Activated CD4-positive, alpha-beta T cell treated with anti-CD3 and anti-CD28 coated beads for 48 hours (primary cell): ENCODE data around the gene SPRY2.
A peak's percentile ranks its signal among the peaks of the same experiment; 100 is the strongest.
"Not testable (repeated sequence)": the region's sequence is repeated elsewhere in the genome, so short reads cannot be mapped to it uniquely, and the experiment has no call there.

Experiments
- DNase-seq: peaks from one replicate; pipeline ENCODE4 v3.0.0-alpha.2; 2020

The SPRY2 gene

DNA sequence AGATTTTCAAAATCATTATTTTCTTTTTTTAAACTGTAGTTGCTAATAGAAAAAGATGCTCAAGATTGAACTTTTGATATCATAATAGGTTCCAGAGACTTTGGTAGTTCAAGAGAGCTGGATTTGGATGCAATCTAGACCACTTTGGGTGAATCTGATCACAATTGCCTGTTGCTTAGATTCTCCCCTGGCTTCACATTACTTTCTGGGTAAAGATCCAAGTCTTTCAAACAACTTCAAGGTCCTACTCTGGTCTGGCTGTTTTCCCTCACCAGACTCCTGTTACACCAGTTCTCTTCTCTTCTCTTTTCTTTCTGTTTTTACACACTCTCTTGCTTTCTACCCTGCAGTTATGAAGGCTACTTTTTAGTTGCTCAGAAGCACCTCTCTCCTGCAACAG, 7.4 kb upstream of the SPRY2 start:
- no peak for DNase-seq

DNA sequence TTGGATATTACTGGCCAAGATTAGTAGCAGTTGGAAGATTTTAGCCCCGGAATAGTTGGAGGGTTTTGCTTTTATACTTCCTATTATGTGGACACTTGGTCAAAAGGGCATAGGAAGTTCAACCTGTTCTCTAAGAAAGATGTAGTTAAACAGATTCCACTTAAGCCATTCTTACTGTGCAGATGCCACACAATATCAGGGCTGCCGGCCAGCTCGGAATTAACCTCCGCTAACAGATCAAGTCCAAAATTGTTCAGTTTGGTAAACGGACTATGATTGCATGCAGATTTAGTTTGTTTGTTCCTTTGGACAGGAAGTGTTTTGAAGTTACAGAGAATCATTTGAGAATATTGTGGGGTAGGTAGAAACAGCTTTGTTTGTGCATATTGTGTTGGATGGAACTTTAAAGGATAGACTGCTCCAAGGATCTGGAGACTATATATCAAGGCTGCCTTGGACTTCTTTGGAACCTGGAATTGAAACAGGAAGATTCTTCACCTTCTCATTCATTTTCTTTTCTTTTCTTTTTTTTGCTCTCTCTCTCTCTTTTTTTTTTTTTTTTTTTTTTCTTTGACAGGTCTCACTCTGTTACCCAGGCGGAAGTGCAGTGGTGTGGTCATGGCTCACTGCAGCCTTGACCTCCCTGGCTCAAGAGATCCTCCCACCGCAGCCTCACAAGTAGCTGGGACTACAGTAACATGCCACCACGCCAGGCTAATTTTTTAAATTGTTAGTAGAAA, 5.0 kb upstream of the SPRY2 start:
- DNase-seq, result no peak

DNA sequence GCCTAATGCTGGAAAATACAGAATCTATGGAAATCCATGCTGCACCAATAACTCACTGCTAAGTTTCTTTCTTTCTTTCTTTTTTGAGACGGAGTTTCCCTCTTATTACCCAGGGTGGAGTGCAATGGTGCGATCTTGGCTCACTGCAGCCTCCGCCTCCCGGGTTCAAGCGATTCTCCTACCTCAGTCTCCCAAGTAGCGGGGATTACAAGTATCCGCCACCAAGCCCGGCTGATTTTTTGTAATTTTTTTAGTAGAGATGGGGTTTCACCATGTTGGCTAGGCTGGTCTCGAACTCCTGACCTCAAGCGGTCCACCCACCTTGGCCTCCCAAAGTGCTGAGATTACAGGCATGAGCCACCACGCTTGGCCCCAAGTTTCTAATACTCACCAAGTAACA, 3.1 kb upstream of the SPRY2 start:
- DNase-seq, result not testable (repeated sequence)

DNA sequence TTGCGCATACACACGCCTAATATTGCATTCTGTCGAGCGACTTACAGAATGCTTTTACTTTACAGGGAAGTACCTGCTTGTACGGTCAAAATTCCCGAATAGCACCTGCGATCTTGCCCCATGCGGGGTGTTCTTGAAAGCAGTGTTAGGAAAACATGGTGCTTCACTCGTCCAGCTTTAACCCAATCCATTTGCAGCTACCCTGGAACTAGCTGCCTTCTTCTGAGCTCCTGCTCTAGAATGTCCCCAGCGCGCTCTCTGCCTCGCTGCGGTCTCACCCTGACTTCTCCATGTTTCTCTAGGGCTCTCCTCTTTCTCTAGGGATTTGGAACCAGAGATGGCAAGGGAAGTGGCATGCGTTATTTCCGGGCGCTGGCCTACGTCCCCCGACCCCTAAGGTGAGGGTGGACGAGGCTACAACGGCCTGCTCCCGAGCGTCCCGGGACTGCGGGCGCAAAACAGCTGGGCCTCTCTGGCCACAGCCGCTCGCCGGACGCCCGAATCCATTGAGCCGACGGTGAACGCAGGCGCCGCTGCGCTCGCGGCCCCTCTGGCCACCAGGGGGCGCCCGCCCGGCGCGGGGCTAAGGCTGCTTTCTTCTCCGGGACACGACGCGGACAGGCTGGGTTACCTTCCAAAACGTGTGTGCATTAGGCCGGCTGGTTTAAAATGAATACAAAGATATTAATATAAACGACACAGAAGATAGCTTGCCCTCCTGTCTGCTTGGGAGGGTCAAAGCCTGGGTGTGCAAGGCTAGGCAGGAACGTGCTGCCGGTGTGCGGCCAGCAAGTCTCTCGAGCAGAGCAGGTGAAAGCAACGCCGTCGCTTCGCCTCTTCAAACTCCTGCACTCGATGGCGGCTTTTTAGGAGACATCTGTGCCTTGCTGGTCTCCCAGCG, 1.8 kb upstream of the SPRY2 start:
- peak; percentile 77 for DNase-seq

DNA sequence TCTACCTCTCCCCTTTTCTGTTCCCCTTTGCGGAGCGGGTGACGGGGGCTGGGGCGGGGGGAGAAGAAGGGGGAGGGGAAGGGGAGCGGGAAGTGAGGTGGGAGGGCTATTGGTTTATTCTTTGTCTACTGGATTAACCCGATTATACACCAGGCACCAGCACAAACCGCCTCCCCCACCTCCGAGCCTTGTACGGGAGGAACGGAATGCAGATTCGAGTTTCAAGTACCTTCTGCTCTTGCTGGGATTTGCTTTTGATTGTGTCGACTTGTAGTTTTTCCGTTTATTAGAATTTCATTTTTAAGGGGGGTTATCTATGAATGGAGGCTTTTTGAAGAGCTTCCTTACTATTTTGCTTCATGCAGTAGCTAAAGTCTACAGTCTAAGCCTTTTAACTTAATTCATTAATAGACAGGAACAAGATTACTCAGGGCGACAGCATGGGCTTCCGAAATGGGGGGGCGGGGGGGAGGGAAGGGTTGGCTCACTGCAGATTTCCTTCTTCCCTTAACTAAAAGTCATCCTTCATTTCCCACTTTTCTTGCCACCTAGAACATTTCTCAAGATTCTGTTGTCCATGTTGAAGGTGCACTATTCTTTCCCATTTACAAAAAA, 937 bp upstream of the SPRY2 start:
- DNase-seq, result no peak

DNA sequence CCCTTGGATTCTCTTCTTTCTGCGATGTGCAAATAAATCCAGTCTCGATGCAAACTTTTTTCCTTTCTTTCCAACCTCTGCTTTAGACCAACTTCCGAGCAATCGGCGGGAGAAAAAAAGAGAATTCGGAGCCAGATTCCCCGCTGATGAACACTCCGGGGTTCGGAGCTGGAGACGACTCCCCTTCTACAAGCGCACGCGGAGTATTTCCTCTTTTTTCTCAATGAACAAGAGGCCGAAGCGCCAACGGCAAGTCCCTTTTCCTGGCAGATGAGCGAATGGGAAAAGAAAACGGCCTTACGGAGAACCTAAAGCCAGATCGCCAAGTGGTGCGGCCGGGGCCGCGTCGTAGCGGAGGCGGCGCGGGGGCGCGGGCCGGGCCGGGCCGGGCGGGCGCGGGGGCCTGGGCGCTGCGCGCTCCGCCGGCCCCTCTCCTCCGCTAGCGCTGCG, 250 bp downstream of the SPRY2 start:
- peak; percentile 9 for DNase-seq

DNA sequence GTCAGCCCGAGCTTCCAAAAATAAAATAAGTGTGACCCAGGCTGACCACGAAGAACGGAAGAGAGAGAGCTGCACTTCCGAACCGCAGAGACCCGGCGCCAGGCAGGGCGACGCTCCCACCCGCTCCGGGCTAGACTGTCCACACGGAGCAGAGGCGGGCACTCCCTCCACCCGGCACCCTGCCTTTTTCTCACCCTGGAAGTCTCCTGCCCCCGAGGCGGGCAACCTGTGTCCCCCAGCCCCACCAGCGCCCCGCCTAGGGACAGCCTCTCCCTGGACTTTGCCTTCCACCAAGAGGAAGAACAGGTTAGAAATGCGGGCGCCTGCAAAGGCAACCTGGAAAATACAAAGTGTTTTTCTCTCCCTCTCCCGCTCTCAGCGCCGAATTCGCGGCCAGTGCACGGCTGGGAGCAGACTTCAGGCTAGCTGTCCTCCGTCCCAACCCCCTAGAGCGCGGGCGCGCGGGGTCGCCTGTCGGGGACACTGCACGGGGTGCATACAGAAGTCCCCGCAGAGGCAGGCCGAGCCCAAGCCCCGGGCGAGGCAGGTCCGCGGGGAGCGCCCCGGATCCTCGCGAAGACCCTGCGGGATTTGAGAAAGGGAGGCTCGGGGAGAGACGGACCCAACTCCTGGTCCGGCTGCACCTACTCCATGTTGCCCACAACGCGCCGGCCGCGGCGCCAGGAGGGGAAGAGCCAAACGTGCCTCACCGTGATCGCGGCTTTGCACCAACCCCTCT, 845 bp downstream of the SPRY2 start:
- peak; percentile 8 for DNase-seq

DNA sequence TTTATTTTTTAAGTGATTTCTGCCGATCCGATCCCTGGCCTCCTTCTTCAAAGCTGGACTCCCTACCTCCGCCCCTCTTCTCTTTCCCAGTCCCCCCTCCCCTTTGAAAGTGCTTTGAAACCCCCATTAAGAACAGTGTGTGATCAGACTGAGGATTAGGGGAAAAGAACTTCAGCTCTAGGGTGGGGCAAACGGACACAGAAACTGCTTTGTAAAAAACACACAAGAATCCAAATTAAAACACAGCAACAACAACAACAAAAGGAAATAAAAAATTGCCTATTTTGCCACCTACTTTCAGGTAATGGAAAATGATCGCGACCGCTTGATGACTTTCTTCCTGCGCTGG, 1.4 kb downstream of the SPRY2 start:
- no peak for DNase-seq

DNA sequence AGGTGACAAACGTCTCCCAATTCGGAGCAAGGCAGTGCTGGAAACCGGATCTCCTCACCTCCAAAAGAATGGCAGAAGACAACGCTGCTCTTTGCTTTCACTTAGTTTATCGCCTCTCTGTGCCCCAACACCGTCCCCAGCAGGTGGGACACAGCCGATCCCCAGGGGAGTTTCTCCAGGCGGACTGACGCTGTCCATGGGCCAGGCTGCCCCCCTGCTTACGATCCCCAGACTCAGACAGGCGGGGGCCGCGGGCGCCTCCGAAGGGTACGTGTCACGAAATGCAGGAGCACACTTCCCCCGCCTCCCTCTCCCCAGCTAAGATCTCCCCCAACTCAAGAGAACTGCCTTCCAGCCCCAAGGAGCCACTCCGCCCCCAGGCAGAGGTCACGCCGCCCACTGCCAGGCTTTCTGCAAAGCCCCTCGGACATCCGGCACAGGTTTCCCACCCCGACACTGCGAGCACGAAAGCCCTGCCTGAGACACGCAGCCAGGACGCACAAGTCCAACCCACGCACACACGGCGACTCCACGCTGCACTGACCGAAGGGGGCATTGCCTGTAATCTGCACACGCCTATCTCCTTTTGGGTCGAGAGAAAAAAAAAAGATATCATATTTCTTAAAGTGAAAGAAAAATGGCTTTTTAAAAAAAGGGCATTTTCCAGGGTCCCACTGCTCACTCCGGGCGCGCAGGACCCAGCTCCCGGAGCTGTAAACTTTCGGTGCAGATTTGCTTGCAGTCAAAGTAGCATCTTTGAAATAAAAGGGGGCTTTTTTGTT, 2.0 kb downstream of the SPRY2 start:
- DNase-seq, result peak; percentile 20

DNA sequence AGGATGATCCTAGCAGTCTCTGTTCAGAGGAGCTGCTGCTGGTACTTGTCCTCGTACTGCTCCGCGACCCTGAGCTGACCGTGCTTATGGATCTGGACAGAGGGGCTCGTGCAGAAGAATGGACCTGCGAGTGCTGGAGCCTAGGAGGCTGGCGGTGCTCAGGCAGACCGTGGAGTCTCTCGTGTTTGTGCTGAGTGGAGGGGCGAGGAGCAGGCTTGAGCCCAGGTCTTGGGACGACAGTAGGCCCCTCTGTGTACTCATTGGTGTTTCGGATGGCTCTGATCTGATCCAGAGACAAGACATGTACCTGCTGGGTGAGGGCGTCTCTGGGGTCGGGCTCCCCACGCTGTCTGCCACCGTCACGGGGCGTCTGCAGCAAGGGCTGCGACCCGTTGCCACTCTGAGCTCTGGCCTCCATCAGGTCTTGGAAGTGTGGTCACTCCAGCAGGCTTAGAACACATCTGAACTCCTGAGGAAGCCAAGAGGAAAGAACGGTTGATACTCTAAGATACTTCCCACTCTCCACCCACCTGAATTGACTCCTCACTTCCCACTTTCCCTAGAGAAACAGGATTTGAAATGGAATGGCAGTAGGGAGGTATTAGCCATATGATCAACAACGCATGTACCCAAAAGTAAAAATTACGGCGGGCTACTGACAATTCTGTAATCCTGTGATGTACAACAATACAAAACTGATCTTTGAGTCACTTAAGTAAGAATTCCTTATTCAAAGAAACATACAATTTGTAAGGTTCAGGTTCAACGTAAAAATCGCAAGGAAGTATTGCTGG, 3.4 kb downstream of the SPRY2 start:
- DNase-seq, result no peak

DNA sequence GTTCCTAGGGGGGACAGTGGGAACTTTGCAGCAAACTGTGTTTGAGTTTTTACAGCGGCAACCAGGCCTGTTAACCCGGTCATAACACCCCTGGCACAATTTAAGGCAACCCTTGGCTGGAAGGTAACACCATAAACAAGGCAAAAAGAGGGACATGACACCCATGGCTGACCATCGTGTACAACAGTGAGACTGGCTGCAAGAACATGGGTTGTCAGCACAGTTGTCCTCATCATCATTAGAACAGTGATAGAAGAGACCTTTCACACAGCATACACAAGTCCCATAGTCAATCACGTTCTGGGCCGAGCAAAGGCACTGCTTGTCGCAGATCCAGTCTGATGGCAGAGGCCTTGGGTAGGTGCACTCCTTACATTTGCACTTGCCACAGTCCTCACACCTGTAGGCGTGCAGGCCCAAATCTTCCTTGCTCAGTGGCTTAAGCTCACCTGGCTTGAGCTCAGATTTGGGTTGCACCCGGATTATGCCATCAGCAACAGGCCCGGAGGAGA, 4.1 kb downstream of the SPRY2 start:
- DNase-seq, result no peak

DNA sequence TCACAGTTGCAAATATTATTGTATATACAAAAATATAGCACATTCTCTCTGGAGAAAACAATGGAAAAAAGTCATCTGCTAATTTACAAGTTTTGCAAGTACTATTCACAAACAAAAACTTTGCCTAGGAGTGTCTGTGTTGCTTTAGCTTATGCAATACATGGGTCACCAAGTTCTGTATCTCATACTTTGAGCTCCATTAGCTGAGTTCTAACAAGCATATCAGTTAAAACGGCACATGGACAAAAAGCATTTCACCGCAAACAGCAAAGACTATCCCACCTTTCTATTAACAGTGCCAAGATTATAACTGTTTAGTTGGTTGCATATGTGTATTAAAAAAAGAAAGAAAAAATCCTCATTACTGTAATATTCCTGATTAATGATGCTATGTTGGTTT, 4.6 kb downstream of the SPRY2 start:
- DNase-seq, result no peak

DNA sequence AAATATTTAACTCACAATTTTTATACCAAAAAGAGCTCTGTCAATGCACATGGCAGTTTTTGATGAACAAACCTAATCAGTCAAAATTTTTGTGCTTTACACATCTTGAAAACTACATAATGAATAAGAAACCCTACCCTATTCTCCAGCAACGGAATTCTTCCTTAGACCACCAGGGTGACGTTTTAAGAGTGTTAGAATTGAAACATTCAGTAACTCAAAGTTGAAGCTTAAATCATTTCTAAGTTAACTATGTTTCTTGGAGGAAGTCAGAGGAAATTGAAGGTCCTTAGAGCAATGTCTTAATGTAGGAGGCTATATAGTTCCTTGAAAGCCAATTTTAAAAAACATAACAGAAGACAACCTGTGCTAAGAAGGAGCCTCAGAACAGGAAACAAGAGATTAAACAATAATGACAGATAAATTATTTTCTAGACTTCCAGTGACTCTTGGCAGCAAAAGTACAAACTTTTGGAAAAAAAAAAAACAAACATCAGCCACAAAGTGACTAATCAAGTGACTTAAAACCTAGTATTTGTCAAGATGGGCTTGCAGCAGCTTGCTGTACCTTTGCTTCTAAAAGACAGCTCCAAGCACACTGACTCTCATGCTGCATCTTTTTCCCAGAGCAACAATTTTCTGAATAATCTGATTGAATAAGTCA, 6.2 kb downstream of the SPRY2 start:
- no peak for DNase-seq

DNA sequence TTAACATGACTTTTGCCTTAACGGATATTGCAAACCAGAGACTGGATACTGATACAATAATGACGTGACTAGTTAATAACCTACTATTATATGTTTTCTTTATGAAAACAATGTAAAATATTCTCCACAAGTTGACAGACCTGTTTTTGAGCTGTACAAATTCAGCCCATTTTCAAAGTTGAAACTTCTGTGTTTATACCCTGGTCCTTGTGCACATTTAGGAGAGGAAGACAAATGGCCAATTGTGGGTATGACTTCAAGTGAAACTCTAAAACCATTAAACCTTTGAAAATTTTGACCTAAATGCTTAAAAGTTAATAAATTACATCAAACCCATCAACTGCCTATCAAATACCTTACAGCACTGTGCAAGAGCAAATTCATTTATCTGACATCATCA, 8.9 kb downstream of the SPRY2 start:
- no peak for DNase-seq

DNA sequence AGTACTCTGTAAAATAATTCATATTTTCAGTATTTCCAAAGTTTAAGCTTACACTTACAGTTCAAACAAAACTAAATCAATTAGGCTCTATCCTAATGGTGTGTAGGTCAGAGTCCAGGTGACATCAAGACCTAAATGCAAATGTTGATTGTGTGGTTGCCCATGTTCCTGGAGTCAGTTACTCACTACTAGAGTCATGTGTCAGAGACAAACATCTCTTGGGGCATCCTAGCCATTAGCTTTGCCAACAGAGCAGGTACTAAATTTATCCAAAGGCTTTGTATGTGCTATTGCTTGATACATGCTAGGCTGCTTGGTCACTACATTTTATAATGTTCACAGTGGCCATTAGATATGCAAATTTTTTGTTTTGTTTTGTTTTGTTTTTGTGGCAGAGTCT, 11.7 kb downstream of the SPRY2 start:
- no peak for DNase-seq

DNA sequence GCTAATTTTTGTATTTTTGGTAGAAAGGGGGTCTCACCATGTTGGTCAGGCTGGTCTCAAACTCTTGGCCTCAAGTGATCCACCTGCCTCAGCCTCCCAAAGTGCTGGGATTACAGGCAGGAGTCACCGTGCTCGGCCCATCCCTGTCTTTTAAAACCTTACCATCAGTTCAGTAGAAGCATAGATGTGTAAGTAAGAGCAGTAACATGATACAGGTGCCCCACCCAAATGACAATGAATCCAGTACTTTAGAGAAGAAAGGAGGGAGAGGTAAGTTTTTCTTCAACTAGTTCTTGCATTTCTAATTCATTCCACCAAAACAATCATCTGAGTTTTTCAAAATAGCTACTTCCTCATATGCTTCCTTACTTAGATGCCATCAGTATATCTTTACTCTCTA, 21.9 kb downstream of the SPRY2 start:
- no peak for DNase-seq

DNA sequence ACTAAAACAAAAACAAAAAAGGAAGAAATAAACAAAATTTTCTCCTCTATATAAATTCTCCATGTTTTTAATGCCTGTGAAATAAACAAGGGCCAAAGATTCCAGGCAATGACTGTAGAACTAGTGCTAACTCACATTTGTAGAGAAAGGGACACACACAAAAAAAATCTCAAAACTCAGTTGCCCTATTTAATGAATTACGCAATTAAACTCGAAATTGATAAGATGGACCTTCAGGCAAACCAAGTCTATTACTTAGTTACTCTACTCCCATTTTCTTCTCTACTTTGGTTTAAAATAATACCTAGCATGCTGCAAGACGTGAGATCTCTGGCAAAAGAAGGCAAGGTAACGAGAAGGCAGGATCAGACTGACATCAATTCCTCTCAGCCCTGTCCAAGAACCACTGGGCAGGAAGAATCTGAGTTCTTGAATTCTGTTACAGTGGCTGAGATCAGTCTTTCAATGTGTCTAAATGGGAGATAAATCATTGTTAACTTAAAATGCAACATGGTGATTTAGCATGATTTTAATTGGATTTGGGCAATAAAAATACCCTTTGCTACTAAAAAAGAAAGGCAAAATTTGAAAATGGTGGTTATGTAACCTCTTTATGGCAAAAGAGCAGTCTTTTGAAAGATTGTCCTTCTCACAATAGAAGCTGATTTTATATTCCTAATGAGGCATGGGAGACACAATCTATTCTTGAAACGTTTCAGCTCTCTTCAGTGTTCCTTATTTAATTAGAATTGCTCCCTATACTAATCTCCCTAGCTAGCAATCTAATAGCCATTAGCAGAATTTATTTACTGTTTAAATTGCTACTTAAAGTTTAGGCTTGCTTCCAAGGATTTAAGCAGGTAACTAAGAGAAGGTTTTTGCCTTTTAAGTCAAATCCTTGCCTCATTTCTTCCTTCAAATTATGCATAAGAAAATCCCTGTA, 25.9 kb downstream of the SPRY2 start:
- no peak for DNase-seq

DNA sequence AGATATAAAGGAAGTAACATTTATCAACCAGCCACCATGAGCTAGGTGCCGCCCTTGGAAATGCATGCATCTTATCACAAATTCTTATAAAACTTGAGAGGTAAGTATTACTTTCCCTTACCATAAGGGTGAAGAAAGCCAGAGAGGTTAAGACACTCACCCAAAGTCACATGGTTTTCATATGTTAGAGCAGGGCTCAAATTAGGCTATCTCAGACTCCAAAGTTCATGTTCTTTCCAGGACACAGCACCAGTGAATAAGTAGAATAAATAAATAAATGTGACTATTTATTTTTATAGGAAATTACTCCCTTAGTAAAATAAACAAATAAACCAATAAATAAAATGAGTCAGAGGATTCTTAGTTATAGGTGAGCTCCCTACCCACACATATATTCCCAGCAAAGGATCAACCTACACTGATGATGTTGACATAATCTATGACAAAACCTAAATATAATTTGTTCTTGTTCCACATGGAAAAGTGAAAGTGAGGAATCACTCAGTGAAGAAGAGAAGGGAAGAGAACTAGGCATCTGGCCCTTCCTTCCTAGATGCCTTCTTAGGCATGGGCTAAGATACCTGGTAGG, 27.2 kb downstream of the SPRY2 start:
- DNase-seq, result no peak

DNA sequence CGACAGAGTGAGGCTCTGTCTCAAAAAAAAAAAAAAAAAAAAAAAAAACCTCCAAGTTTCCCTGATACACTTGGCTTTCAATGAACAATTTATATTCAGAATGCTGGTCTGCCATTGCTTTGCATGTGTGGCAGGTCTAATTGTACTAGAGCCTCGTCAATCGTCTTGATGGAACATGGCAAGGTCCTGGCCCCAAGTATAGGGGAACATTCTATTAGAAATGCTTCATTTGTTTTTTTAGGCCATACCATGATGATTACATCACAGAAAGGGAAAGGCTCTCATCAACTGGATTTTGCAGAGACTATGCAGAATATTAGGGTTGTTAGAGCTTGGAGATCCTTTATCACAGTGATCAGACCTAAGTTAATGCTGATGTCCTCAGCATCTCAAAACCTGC, 28.0 kb downstream of the SPRY2 start:
- no peak for DNase-seq
